Mucosa of descending colon (tissue), 3 donors: ENCODE measurements around the gene TUBD1. TPM values are rescaled to one million over a fixed set of nuclear protein-coding genes. Genes with fewer than 3 reads are reported as not detected.

Experiments used
- ATAC-seq: fragments of 200-7000 bp; cut with Tn5 transposase; one replicate; pipeline ENCODE4 v1.9.1; 2020; ENCODE audit warnings: mild to moderate bottlenecking, moderate library complexity
- DNase-seq, 3 donors: peaks; one replicate each; pipeline ENCODE4 v3.0.0-alpha.2; 2020
- H3K36me3 ChIP-seq: fragments of 200-600 bp; one replicate; pipeline ENCODE4 v1.8.0; 2021; ENCODE audit warnings: low read depth, mild to moderate bottlenecking
- H3K4me1 ChIP-seq: fragments of 200-600 bp; one replicate; pipeline ENCODE4 v1.8.0; 2021; ENCODE audit warnings: low read depth, mild to moderate bottlenecking
- H3K4me3 ChIP-seq: fragments of 200-600 bp; one replicate; pipeline ENCODE4 v1.8.0; 2021; ENCODE audit warnings: mild to moderate bottlenecking
- H3K9me3 ChIP-seq: fragments of 200-600 bp; one replicate; pipeline ENCODE4 v1.8.0; 2021; ENCODE audit warnings: mild to moderate bottlenecking
- intact Hi-C, 2 donors: fragments of 100-400 bp; cut with DNase I in 1 of 2; cut with micrococcal nuclease in 1 of 2; formaldehyde crosslinking; loops; one replicate each; pipeline versions ENCODE4 v1.11.0 to v1.11.1; 2022; cut with DNase I, micrococcal nuclease
- total RNA-seq, 3 donors: library from RNA; stranded (reverse); fragmentation: NEBNext Ultra II Directional in 2 of 3; extraction: Animal tissue kit (Norgen Biotek cat#: 25700) in 2 of 3; gene quantifications; one replicate each; pipeline versions ENCODE4 v1.2.1 to v1.2.4, GENCODE V29; 2021 to 2023
- TF ChIP-seq, protein P1 (sequence below): fragments of 200-600 bp; IDR thresholded peaks from one replicate; pipeline ENCODE4 v1.8.0; 2022; ENCODE audit warnings: antibody characterized with exemption, mild to moderate bottlenecking
- donor health status: DM: no; HTN: no; CAD: no; lungs with moderate emphysema.
- donor health status: DM: no; HTN: no; CAD: no.
- donor health status: DM: no; HTN: yes; CAD: no.

Gene TUBD1
- total RNA-seq, 3 donors from 2014 or later: 6.1 to 11.4 (median 6.2) TPM

DNA sequence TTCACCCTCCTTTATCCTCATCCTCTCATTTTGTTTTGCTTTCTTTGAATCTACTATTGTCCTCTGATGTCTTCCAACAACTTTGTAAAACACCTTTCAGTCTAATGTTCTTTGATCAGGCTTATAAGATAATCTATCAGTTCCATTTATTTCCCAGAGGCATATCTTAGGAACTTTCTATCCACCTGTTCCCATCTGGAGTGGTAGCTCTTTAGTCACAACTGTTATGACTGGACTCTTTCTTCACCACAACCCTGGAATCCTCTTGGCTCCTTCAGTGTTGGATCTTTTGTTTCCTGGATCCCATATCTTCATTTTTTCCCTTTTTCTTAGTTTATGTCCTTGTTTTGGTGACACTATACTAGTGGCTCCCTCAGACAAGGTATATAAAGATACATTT lies 23.7 kb upstream of the TUBD1 start:
- TF ChIP-seq, protein P1, sequence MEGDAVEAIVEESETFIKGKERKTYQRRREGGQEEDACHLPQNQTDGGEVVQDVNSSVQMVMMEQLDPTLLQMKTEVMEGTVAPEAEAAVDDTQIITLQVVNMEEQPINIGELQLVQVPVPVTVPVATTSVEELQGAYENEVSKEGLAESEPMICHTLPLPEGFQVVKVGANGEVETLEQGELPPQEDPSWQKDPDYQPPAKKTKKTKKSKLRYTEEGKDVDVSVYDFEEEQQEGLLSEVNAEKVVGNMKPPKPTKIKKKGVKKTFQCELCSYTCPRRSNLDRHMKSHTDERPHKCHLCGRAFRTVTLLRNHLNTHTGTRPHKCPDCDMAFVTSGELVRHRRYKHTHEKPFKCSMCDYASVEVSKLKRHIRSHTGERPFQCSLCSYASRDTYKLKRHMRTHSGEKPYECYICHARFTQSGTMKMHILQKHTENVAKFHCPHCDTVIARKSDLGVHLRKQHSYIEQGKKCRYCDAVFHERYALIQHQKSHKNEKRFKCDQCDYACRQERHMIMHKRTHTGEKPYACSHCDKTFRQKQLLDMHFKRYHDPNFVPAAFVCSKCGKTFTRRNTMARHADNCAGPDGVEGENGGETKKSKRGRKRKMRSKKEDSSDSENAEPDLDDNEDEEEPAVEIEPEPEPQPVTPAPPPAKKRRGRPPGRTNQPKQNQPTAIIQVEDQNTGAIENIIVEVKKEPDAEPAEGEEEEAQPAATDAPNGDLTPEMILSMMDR: no peak
- intact Hi-C loops: no loop called here
- no peak for DNase-seq
- no peak for ATAC-seq
- Histone ChIP-seq H3K4me1 (no peaks in the 10 kb centered on the region), H3K9me3 (no peaks in the 10 kb centered on the region), H3K4me3 (no peak overlapping the region), H3K36me3 (peaks cover 14% of the 10 kb centered on the region)

DNA sequence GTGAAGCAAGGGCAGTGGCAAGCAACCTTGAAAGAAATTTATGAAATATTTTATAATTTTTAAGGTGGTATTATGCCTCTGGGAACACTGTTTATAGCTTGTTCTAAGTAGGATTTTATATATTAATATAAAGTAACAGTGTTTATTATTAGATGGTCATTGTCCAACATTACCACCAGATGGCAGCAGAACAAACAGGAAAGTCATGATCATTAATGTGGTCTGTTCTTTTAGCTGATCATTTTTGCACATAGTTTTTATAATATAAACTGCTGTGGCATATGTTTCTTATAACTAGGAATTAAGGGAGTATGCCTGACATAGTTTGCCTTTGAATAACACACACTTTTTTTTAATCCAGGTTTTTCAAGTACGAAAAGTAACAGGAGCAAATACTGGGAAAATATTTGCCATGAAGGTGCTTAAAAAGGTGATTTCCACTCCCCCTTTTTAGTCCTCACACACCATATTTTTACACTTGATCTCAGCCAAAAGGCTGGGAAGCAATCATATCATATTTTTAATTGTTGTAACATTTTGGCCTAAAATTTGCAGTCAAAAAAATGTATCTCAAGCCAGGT lies 21.6 kb upstream of the TUBD1 start:
- no peak for ATAC-seq
- no peak for DNase-seq
- Histone ChIP-seq H3K9me3 (no peaks in the 10 kb centered on the region), H3K4me3 (no peak overlapping the region), H3K36me3 (peaks cover 14% of the 10 kb centered on the region), H3K4me1 (no peaks in the 10 kb centered on the region)
- intact Hi-C loops: no loop called here
- TF ChIP-seq, protein P1: no peak

DNA sequence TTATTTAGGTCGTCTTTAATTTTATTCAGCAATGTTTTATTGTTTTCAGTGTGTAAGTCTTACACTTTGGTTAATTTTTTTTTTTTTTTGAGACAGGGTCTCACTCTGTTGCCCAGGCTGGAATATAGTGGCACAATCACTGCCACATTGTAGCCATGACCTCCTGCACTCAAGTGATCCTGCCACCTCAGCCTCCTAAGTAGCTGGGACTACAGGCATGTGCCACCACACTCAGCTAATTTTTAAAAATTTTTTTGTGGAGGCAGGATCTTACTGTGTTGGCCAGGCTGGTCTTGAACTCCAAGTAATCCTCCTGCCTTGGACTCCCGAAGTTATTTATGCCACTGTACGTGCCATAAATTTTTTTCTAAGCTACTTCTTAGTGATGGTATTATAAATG lies 14.7 kb upstream of the TUBD1 start:
- TF ChIP-seq, protein P1: no peak
- Histone ChIP-seq H3K9me3 (no peaks in the 10 kb centered on the region), H3K4me3 (no peak overlapping the region), H3K36me3 (no peaks in the 10 kb centered on the region), H3K4me1 (no peaks in the 10 kb centered on the region)
- DNase-seq (no peak), ATAC-seq (no peak)
- intact Hi-C loops: no loop called here

DNA sequence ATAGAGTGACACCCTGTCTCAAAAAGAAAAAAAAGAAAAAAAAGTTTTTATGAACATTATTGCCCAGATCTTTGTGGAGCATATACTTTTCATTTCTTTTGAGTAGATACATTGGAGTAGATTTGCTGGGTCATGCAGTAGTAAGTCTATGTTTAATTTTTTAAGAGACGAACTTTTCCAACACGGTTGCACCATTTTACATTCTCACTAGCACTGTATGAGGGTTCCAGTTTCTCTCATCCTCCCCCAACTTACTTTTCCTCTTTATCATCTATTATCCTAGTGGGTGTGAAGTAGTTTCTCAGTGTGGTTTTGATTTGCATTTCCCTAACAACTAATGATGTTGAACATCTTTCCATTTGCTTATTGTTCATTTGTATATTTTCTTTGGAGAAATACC lies 10.7 kb upstream of the TUBD1 start:
- no peaks in the 10 kb centered on the region for H3K9me3 ChIP-seq
- H3K4me3 ChIP-seq: no peak overlapping the region
- H3K36me3 ChIP-seq: no peaks in the 10 kb centered on the region
- TF ChIP-seq, protein P1: no peak
- intact Hi-C loops: no loop called here
- DNase-seq: no peak
- H3K4me1 ChIP-seq: no peaks in the 10 kb centered on the region
- ATAC-seq: no peak

DNA sequence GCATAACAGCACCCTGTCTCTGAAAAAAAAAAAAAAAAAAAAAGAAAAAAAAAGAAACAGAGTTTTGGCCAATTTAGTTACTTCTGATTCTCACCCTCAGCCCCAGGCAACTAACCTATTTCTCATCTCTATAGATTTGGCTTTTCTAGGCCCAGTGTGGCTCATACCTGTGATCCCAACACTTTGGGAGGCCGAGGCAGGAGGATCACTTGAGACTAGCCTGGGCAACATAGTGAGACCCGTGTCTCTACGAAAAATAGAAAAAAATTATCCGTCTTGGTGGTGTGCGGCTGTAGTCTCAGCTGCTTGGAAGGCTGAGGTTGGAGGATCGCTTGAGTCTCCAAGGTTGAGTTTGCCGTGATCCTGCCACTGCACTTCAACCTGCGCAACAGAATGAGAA lies 8.9 kb upstream of the TUBD1 start:
- intact Hi-C loops: no loop called here
- DNase-seq: no peak

More for the DNA sequence above, 8.9 kb upstream of the TUBD1 start:
- Histone ChIP-seq H3K4me3 (no peak overlapping the region), H3K36me3 (no peaks in the 10 kb centered on the region), H3K4me1 (no peaks in the 10 kb centered on the region), H3K9me3 (no peaks in the 10 kb centered on the region)
- TF ChIP-seq, protein P1: no peak
- no peak for ATAC-seq
